ENCODE results near the gene PDE3B. TPM values are rescaled to one million over a fixed set of nuclear protein-coding genes. Genes with fewer than 3 reads are reported as not detected.

The PDE3B gene
- total RNA-seq, 2 donors from 2014 or later, result 21.1 to 23.4 TPM

DNA sequence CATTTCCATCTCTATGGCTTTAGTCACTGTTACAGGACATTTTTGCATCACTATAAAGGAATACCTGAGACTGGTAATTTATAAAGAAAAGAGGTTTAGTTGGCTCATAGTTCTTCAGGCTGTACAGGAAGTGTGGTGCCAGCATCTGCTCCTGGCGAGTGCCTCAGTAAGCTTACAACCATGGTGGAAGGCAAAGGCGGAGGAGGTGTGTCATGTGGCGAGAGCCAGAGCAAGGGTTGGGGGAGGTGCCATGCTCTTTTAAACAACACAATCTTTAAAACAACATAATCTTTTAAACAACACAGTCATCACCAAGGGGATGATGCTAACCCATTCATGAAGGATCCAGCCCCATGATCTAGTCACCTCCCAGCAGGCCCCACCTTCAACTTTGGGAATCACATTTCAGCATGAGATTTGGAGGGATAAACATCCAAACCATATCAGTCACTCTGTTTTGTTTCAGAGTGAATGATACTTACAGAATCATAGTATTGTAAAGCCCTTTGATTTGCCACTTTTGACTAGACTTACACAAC, 103.3 kb downstream of the PDE3B start:
- 87% methylated on average over 3 of the region's 3 CpGs for WGBS
- H3K27me3 ChIP-seq (replicated peaks; ENCODE audit: insufficient read depth), result no peaks in the 10 kb centered on the region

DNA sequence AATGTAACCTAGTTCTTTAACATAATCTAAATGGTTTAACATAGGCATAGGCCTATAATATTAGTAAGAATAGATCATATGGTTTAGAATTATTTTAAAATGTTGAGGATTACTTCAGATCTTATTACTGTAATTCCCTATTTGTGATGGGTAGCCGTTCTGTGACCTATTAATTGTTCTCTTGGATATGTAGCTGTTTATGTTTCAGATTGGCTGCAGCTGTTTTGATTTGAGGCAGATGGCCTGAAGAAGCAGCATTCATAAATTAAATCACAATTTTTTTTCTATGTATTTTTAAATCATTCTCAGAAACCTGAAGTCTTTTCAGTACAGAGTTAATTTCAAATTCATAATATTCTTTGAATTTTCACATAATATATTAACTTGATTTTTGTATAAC, 104.5 kb downstream of the PDE3B start:
- TF ChIP-seq, protein P1, sequence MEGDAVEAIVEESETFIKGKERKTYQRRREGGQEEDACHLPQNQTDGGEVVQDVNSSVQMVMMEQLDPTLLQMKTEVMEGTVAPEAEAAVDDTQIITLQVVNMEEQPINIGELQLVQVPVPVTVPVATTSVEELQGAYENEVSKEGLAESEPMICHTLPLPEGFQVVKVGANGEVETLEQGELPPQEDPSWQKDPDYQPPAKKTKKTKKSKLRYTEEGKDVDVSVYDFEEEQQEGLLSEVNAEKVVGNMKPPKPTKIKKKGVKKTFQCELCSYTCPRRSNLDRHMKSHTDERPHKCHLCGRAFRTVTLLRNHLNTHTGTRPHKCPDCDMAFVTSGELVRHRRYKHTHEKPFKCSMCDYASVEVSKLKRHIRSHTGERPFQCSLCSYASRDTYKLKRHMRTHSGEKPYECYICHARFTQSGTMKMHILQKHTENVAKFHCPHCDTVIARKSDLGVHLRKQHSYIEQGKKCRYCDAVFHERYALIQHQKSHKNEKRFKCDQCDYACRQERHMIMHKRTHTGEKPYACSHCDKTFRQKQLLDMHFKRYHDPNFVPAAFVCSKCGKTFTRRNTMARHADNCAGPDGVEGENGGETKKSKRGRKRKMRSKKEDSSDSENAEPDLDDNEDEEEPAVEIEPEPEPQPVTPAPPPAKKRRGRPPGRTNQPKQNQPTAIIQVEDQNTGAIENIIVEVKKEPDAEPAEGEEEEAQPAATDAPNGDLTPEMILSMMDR (IDR thresholded peaks at IDR 0.05), result no peak
- no peak for TF ChIP-seq POLR2A (IDR thresholded peaks at IDR 0.05)
- no peak for TF ChIP-seq POLR2AphosphoS5 (IDR thresholded peaks at IDR 0.05)
- intact Hi-C loops (cut with DNase I), result no loop called here
- H3K4me3 ChIP-seq, result no peak overlapping the region
- no peaks in the 10 kb centered on the region for H3K27me3 ChIP-seq (replicated peaks; ENCODE audit: insufficient read depth)
- WGBS, result 61% methylated on average over 1 of the region's 1 CpG
- H3K4me1 ChIP-seq (replicated peaks), result no peaks in the 10 kb centered on the region
- no peaks in the 10 kb centered on the region for H3K9me3 ChIP-seq
- H3K36me3 ChIP-seq, result no peaks in the 10 kb centered on the region
- no peak overlapping the region for H3K27ac ChIP-seq
- DNase-seq (ENCODE audit: low spot score), result no peak

More for the DNA sequence above, 103.3 kb downstream of the PDE3B start:
- H3K36me3 ChIP-seq, result no peaks in the 10 kb centered on the region
- intact Hi-C loops (cut with DNase I), result no loop called here
- no peak overlapping the region for H3K4me3 ChIP-seq
- no peak for DNase-seq (ENCODE audit: low spot score)
- no peaks in the 10 kb centered on the region for H3K9me3 ChIP-seq
- H3K27ac ChIP-seq, result no peak overlapping the region
- TF ChIP-seq POLR2A (IDR thresholded peaks at IDR 0.05) (no peak), POLR2AphosphoS5 (IDR thresholded peaks at IDR 0.05) (no peak)
- TF ChIP-seq, protein P1 (IDR thresholded peaks at IDR 0.05), result no peak
- no peaks in the 10 kb centered on the region for H3K4me1 ChIP-seq (replicated peaks)

DNA sequence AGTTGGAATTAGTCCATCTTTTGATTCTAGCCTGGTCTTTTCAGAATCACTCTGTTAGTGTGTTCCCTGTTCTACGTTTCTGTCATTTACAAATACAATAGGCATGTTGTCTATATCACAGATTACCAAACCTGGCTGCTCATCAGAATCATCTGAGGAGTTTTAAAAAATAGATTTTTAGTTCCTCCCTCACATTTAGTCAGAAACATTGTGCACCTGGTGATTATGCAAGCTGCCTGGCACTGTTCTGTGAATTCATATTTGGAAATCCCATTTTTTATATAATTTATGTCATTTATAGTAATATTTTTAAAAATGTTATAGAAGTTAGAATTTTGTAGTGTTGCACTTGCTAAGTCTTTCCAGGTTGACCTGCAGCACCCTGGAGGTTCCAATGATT, 107.3 kb downstream of the PDE3B start:
- intact Hi-C loops (cut with DNase I), result no loop called here
- no peaks in the 10 kb centered on the region for H3K27me3 ChIP-seq (replicated peaks; ENCODE audit: insufficient read depth)
- H3K27ac ChIP-seq, result no peak overlapping the region
- DNase-seq (ENCODE audit: low spot score), result no peak
- no peaks in the 10 kb centered on the region for H3K4me1 ChIP-seq (replicated peaks)
- H3K36me3 ChIP-seq, result no peaks in the 10 kb centered on the region
- TF ChIP-seq POLR2AphosphoS5 (IDR thresholded peaks at IDR 0.05) (no peak), POLR2A (IDR thresholded peaks at IDR 0.05) (no peak)
- TF ChIP-seq, protein P1 (IDR thresholded peaks at IDR 0.05), result no peak
- no peaks in the 10 kb centered on the region for H3K9me3 ChIP-seq
- H3K4me3 ChIP-seq, result no peak overlapping the region
- 33% methylated on average over 1 of the region's 1 CpG for WGBS

DNA sequence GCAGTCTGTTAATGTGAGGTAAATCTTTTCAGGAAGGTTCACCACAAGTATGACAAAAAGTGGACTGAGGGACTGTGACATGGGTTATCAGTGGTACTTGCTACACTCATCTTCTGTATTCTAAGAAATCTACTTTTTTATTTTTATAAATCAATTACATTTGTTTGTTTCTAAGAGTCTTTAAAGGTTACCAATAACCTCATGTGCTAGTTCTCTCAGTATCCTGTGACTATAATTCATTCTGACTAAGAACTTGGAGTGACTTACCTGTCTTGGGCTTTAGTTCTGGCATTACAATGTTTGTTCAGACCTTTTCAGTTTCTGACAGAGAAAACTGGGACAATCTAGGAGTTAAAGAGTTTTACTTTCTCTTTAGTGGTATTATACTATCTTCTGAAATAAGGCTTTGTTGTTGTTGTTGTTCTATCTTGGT, 108.4 kb downstream of the PDE3B start:
- intact Hi-C loops (cut with DNase I), result no loop called here
- TF ChIP-seq, protein P1 (IDR thresholded peaks at IDR 0.05), result no peak
- TF ChIP-seq POLR2AphosphoS5 (IDR thresholded peaks at IDR 0.05) (no peak), POLR2A (IDR thresholded peaks at IDR 0.05) (no peak)
- no peaks in the 10 kb centered on the region for H3K27me3 ChIP-seq (replicated peaks; ENCODE audit: insufficient read depth)
- H3K9me3 ChIP-seq, result no peaks in the 10 kb centered on the region
- DNase-seq (ENCODE audit: low spot score), result no peak
- H3K27ac ChIP-seq, result no peak overlapping the region
- no peaks in the 10 kb centered on the region for H3K36me3 ChIP-seq
- no peak overlapping the region for H3K4me3 ChIP-seq
- H3K4me1 ChIP-seq (replicated peaks), result no peaks in the 10 kb centered on the region

DNA sequence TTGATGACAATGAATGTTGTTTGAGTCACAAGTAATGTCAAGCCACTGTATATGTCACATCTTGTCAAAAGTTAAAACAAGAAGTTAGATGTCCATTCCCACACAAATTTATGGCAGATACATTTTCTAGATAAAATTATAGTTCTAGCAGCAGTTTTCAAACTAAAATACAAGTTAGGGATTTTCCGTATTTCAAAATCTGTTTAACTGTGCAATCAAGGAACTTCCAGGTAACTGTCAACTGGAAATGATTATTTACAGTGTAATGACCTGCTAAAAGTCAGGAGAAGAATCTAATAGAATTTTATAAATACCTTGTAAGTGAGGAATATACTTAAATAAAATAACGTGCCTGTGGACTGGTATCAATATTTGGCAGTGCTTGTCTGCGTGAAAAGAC, 111.5 kb downstream of the PDE3B start:
- Histone ChIP-seq H3K27ac (no peak overlapping the region), H3K4me3 (no peak overlapping the region), H3K36me3 (no peaks in the 10 kb centered on the region), H3K4me1 (replicated peaks) (no peaks in the 10 kb centered on the region), H3K9me3 (no peaks in the 10 kb centered on the region), H3K27me3 (replicated peaks; ENCODE audit: insufficient read depth) (no peaks in the 10 kb centered on the region)
- intact Hi-C loops (cut with DNase I), result no loop called here
- 79% methylated on average over 3 of the region's 3 CpGs for WGBS
- no peak for DNase-seq (ENCODE audit: low spot score)
- TF ChIP-seq POLR2A (IDR thresholded peaks at IDR 0.05) (no peak), POLR2AphosphoS5 (IDR thresholded peaks at IDR 0.05) (no peak)
- TF ChIP-seq, protein P1 (IDR thresholded peaks at IDR 0.05), result no peak

Data from prostate gland (tissue), 2 donors.